Cardiac muscle cell (in vitro differentiated cells and primary cell): ENCODE measurements around the gene CHRNA3. TPM values are rescaled to one million over a fixed set of nuclear protein-coding genes. Genes with fewer than 3 reads are reported as not detected.
"Not testable (repeated sequence)": the region's sequence is repeated elsewhere in the genome, so short reads cannot be mapped to it uniquely, and the experiment has no call there.

Source experiments
- DNase-seq, 2 donors: peaks; one replicate each; pipeline versions ENCODE4 v3.0.0 to v3.0.0-alpha.2; 2010 to 2017; ENCODE audit warnings: low read depth in 1 of 2, low spot score in 1 of 2
- H3K27ac ChIP-seq: fragments of 200-600 bp; sonication (generic); 2 replicates; pipeline ENCODE4 v1.5.1; 2016
- H3K27me3 ChIP-seq: fragments of 200-600 bp; sonication (generic); 2 replicates; pipeline ENCODE4 v1.6.0; 2016; ENCODE audit warnings: control low read depth
- H3K36me3 ChIP-seq: fragments of 200-600 bp; sonication (generic); 2 replicates; pipeline ENCODE4 v1.5.1; 2016; ENCODE audit warnings: control low read depth
- H3K4me1 ChIP-seq: fragments of 200-600 bp; sonication (generic); 2 replicates; pipeline ENCODE4 v1.8.1; 2017; ENCODE audit warnings: low read depth, mild to moderate bottlenecking, mixed run types
- H3K4me3 ChIP-seq: fragments of 200-600 bp; sonication (generic); 2 replicates; pipeline ENCODE4 v1.5.1; 2016; ENCODE audit warnings: mild to moderate bottlenecking
- H3K9me3 ChIP-seq: fragments of 200-600 bp; sonication (generic); 2 replicates; pipeline ENCODE4 v1.5.1; 2017; ENCODE audit warnings: low read depth, mild to moderate bottlenecking, control low read depth
- CTCF ChIP-seq: IDR thresholded peaks from 2 replicates; pipeline ENCODE4 v1.5.1; 2012; ENCODE audit warnings: low read depth, mild to moderate bottlenecking, low read length
- polyA plus RNA-seq: library from polyadenylated mRNA; unstranded; fragments of >200 nt; fragmentation: Nextera tagmentation; extraction: Ambion mirVana; gene quantifications from 2 replicates; pipeline ENCODE4 v1.2.1, GENCODE V29; 2016
- total RNA-seq: library from RNA; depleted of rRNA; stranded (reverse); fragments of >200 nt; gene quantifications from 2 replicates; pipeline ENCODE4 v1.2.3, GENCODE V29; 2016

Gene CHRNA3
- total and polyA plus RNA-seq, 2 experiments from 2014 or later = 1.7 to 2.9 TPM

DNA sequence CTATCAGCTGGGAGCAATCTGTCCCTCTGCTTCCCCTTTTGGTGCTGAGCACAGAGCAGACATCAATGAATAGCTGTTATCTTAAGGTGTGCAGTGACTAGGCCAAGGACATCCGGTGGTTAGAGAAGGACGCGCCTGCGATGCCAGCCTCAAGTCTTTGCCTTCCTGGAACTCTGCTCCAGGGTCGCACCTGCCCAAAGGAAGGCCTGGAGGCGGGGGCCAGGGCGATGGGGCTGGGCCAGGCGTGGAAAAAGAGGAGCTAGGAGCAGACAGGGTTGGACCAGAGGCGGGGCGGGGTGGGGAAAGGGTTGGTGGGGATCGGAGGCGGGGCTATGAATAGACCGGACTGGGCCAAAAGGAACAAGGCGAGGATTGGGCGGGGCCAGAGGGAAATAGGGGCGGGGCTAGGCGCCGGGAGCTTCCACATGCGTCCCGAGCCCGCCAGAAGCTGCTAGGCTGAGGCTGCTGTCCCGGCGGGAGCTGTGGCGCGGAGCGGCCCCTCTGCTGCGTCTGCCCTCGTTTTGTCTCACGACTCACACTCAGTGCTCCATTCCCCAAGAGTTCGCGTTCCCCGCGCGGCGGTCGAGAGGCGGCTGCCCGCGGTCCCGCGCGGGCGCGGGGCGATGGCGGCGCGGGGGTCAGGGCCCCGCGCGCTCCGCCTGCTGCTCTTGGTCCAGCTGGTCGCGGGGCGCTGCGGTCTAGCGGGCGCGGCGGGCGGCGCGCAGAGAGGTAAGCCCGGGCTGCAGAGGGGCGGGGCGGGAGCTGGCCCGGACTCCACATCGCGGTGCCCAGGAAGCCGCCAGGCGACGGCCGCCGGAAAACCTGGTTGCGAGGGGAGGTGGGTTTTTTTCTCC, 55.5 kb downstream of the CHRNA3 start, which contains the start of gene CHRNA5:
Gene CHRNA5, plus strand, starts transcription at position 424 of the 854 bp plus-strand sequence. Its CDS starts 200 bp downstream, at position 624.
- TF ChIP-seq CTCF = no peak
- Histone ChIP-seq H3K4me1 (no peaks in the 10 kb centered on the region), H3K4me3 (peak within 1 kb of the TSS; percentile 54), H3K36me3 (no peaks in the 10 kb centered on the region), H3K9me3 (no peaks in the 10 kb centered on the region), H3K27ac (no peak within 1 kb of the TSS), H3K27me3 (no peaks in the 10 kb centered on the region)
- DNase-seq = peak; percentile 90 to 94

DNA sequence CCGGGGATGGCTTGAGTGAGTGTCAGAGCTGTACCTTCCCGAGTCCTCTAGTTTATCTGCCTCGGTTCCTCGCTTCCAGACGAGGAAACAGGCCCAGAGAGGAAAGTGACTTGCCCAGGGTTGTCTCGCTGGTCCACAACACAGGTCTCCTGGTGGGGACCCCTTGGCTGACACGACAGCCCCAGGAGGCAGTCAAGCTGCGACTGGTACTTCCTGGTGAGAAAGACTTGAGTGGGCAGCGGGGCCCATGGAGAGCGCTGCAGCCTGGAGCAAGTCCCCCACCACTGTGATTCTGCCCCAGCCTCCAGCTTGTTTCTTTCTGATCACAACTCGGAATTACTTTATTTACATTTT, 56.1 kb downstream of the CHRNA3 start:
- no peak for DNase-seq
- no peak for TF ChIP-seq CTCF
- Histone ChIP-seq H3K9me3 (no peaks in the 10 kb centered on the region), H3K27me3 (no peaks in the 10 kb centered on the region), H3K4me3 (no peak overlapping the region), H3K27ac (no peak overlapping the region), H3K4me1 (no peaks in the 10 kb centered on the region), H3K36me3 (no peaks in the 10 kb centered on the region)

- no peak for DNase-seq
- no peak for TF ChIP-seq CTCF
- Histone ChIP-seq H3K4me3 (no peak overlapping the region), H3K9me3 (no peaks in the 10 kb centered on the region), H3K36me3 (no peaks in the 10 kb centered on the region), H3K27me3 (no peaks in the 10 kb centered on the region), H3K4me1 (no peaks in the 10 kb centered on the region), H3K27ac (no peak overlapping the region)
These were observed 57.7 kb downstream of the CHRNA3 start for GRCh38 chr15:78563092-78563491.

- H3K4me3 ChIP-seq = no peak overlapping the region
- DNase-seq = no peak
- H3K36me3 ChIP-seq = no peaks in the 10 kb centered on the region
- H3K27me3 ChIP-seq = no peaks in the 10 kb centered on the region
- H3K4me1 ChIP-seq = no peaks in the 10 kb centered on the region
- no peaks in the 10 kb centered on the region for H3K9me3 ChIP-seq
- TF ChIP-seq CTCF = no peak
- no peak overlapping the region for H3K27ac ChIP-seq
These were observed 59.3 kb downstream of the CHRNA3 start for GRCh38 chr15:78561490-78561889.

DNA sequence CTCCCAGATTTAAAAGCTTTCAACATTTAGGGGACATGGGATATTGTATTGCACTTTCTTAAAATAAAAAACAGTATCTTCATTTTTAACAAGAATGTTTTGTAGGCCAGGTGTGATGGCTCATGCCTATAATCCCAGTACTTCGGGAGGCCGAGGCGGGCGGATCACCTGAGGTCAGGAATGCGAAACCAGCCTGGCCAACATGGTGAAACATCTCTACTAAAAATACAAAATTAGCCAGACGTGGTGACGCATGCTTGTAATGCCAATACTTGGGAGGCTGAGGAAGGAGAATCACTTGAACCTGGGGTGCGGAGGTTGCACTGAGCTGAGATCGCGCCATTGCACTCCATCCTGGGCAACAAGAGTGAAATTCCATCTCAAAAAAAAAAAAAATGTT, 60.6 kb downstream of the CHRNA3 start:
- not testable (repeated sequence) for H3K27ac ChIP-seq, H3K36me3 ChIP-seq, H3K4me1 ChIP-seq, H3K9me3 ChIP-seq, DNase-seq, H3K27me3 ChIP-seq, H3K4me3 ChIP-seq

DNA sequence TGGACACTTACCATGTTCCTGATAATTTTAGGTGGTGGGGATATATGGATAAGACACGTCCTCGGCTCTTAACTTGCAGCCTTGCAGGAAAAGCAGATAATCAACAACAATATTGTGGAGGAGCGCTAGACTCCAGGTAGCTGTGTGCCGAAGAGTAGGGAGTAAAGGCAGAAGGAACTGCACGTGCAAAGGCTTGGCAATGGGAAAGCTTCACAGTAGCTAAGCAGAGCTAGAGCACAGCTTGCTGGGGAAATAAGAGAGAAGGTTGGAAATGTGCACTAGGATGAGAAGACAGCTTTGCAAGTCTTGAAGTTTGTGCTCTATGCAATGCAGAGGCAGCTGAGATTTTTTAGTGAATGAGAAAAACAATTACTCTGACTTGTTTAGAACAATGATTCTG, 68.2 kb downstream of the CHRNA3 start:
- Histone ChIP-seq H3K27ac (no peak overlapping the region), H3K4me1 (no peaks in the 10 kb centered on the region), H3K9me3 (no peaks in the 10 kb centered on the region), H3K4me3 (no peak overlapping the region), H3K36me3 (peaks cover 29% of the 10 kb centered on the region), H3K27me3 (no peaks in the 10 kb centered on the region)
- DNase-seq = no peak
- no peak for TF ChIP-seq CTCF
